IMR-90 (cell line): Measurements from ENCODE around the gene CFP. TPM values are rescaled to one million over a fixed set of nuclear protein-coding genes. Genes with fewer than 3 reads are reported as not detected.
"Not testable (repeated sequence)": the region's sequence is repeated elsewhere in the genome, so short reads cannot be mapped to it uniquely, and the experiment has no call there.

Source experiments
- ATAC-seq: fragments of 200-7000 bp; cut with Tn5 transposase; 2 replicates; pipeline ENCODE4 v1.9.1; 2020; ENCODE audit warnings: low read depth, mild to moderate bottlenecking, moderate library complexity
- BruUV-seq: library from RNA; stranded (reverse); fragments of 400-500 nt; replicated peaks from 2 replicates; lab custom pipeline; 2021; lab: Mats Ljungman, UMichigan
- CTCF ChIA-PET: fragments of 300-600 bp; formaldehyde crosslinking; extraction: SDS; loops from one replicate; lab custom pipeline; 2021; ENCODE audit warnings: antibody characterized with exemption; lab: Yijun Ruan, JAX
- POLR2A ChIA-PET: fragments of 300-600 bp; sonication (Branson Sonifier 250); formaldehyde crosslinking; loops from one replicate; lab custom pipeline; 2022; ENCODE audit warnings: antibody characterized with exemption; ENCODE audit not compliant: unreplicated experiment; lab: Charles Lee
- DNase-seq: peaks from one replicate; pipeline ENCODE4 v3.0.0; 2013
- H2AFZ ChIP-seq: replicated peaks from 2 replicates; pipeline ENCODE3; 2013; ENCODE audit warnings: low read length, mild to moderate bottlenecking; ENCODE audit not compliant: poor library complexity
- H2AK5ac ChIP-seq: 2 replicates; pipeline ENCODE4 v1.6.1; 2013; ENCODE audit warnings: low read depth, low read length, inconsistent platforms
- H2AK9ac ChIP-seq: replicated peaks from 2 replicates; pipeline ENCODE3; 2013; ENCODE audit warnings: mild to moderate bottlenecking, low read depth, low read length, moderate library complexity; ENCODE audit not compliant: poor library complexity
- H2BK120ac ChIP-seq: 2 replicates; pipeline ENCODE4 v1.6.1; 2013; ENCODE audit warnings: low read depth, low read length, inconsistent platforms
- H2BK15ac ChIP-seq: 3 replicates; pipeline ENCODE4 v1.6.1; 2013; ENCODE audit warnings: low read depth, low read length, inconsistent platforms
- H2BK20ac ChIP-seq: 2 replicates; pipeline ENCODE4 v1.6.1; 2013; ENCODE audit warnings: low read depth, mild to moderate bottlenecking, inconsistent platforms, low read length, moderate library complexity
- H2BK5ac ChIP-seq: 2 replicates; pipeline ENCODE4 v1.6.1; 2013; ENCODE audit warnings: mild to moderate bottlenecking, low read depth, low read length, inconsistent platforms; ENCODE audit not compliant: poor library complexity, severe bottlenecking
- H3K14ac ChIP-seq: replicated peaks from 2 replicates; pipeline ENCODE4 v1.6.1; 2013; ENCODE audit warnings: low read depth, low read length, inconsistent platforms
- H3K18ac ChIP-seq: 2 replicates; pipeline ENCODE4 v1.6.1; 2013; ENCODE audit warnings: low read depth, low read length, control low read depth
- H3K23ac ChIP-seq: 2 replicates; pipeline ENCODE4 v1.6.1; 2013; ENCODE audit warnings: low read depth, low read length, inconsistent platforms
- H3K27ac ChIP-seq: 2 replicates; pipeline ENCODE4 v1.5.1; 2013; ENCODE audit warnings: mild to moderate bottlenecking, control low read depth, low read length; ENCODE audit not compliant: insufficient read depth
- H3K27me3 ChIP-seq: 2 replicates; pipeline ENCODE4 v1.6.1; 2013; ENCODE audit warnings: low read length; ENCODE audit not compliant: control insufficient read depth, insufficient read depth
- H3K36me3 ChIP-seq: 2 replicates; pipeline ENCODE4 v1.6.1; 2013; ENCODE audit warnings: low read length, mixed read lengths; ENCODE audit not compliant: control insufficient read depth, insufficient read depth
- H3K4ac ChIP-seq: 2 replicates; pipeline ENCODE4 v1.6.1; 2013; ENCODE audit warnings: low read depth, low read length, inconsistent platforms
- H3K4me1 ChIP-seq: 2 replicates; pipeline ENCODE4 v1.6.1; 2013; ENCODE audit warnings: low read length, mixed read lengths; ENCODE audit not compliant: control insufficient read depth, insufficient read depth
- H3K4me2 ChIP-seq: 2 replicates; pipeline ENCODE4 v1.6.1; 2013; ENCODE audit warnings: low read depth, mild to moderate bottlenecking, control low read depth, low read length, moderate library complexity
- H3K4me3 ChIP-seq: 2 replicates; pipeline ENCODE4 v1.5.1; 2013; ENCODE audit warnings: low read depth, mild to moderate bottlenecking, control low read depth, low read length, moderate library complexity; ENCODE audit not compliant: insufficient read depth
- H3K56ac ChIP-seq: 2 replicates; pipeline ENCODE4 v1.6.1; 2013; ENCODE audit warnings: low read length, inconsistent platforms; ENCODE audit not compliant: insufficient read depth; ENCODE audit errors: extremely low read depth
- H3K79me1 ChIP-seq, 2 experiments: 2 replicates each; pipeline ENCODE4 v1.6.1; 2013; ENCODE audit warnings: low read length in 2 of 2, inconsistent platforms in 1 of 2, low read depth in 1 of 2
- H3K9ac ChIP-seq: 2 replicates; pipeline ENCODE4 v1.6.1; 2013; ENCODE audit warnings: low read depth, low read length, control low read depth
- H3K9me1 ChIP-seq: 2 replicates; pipeline ENCODE4 v1.6.1; 2013; ENCODE audit warnings: low read length, inconsistent platforms; ENCODE audit not compliant: insufficient read depth
- H3K9me3 ChIP-seq: 2 replicates; pipeline ENCODE4 v1.6.1; 2013; ENCODE audit warnings: low read length; ENCODE audit not compliant: control insufficient read depth, insufficient read depth
- H4K20me1 ChIP-seq: 2 replicates; pipeline ENCODE4 v1.6.1; 2013; ENCODE audit warnings: low read length, inconsistent platforms; ENCODE audit not compliant: insufficient read depth
- H4K5ac ChIP-seq: 2 replicates; pipeline ENCODE4 v1.6.1; 2013; ENCODE audit warnings: mild to moderate bottlenecking, low read depth, low read length, control low read depth
- H4K8ac ChIP-seq, 2 experiments: 2 replicates each; pipeline ENCODE4 v1.6.1; 2013; ENCODE audit warnings: low read depth in 2 of 2, low read length in 2 of 2, control low read depth in 1 of 2, inconsistent platforms in 1 of 2
- H4K91ac ChIP-seq: 2 replicates; pipeline ENCODE4 v1.6.1; 2013; ENCODE audit warnings: low read depth, low read length, inconsistent platforms; ENCODE audit not compliant: insufficient read depth
- BHLHE40 ChIP-seq: fragments of 150-350 bp; IDR thresholded peaks from 2 replicates; pipeline ENCODE4 v1.6.1; 2016; ENCODE audit warnings: mild to moderate bottlenecking, low read depth, low read length
- CHD1 ChIP-seq: IDR thresholded peaks from 2 replicates; pipeline ENCODE4 v1.6.1; 2012; ENCODE audit warnings: low read depth, low read length, improper control_type of control experiment
- FOS ChIP-seq: fragments of 150-350 bp; IDR thresholded peaks from 2 replicates; pipeline ENCODE4 v1.6.1; 2016; ENCODE audit warnings: low read depth, low read length
- WGBS, 2 experiments: methylation state at CpG; one replicate each; pipeline versions ENCODE4 v1.1.5 to v1.1.7; 2013; ENCODE audit warnings: missing lambda C conversion rate in 2 of 2; ENCODE audit not compliant: insufficient read length in 1 of 2; ENCODE audit errors: extremely low coverage in 2 of 2; 5-methylcytosine and 5-hydroxymethylcytosine counted together
- dilution Hi-C: fragments of 300-500 bp; cut with HindIII; formaldehyde crosslinking; loops from one replicate; pipeline ENCODE4 v1.14.3; 2018; ENCODE audit warnings: low sequenced_read_pairs; ENCODE audit not compliant: unreplicated experiment
- in situ Hi-C: fragments of 300-500 bp; cut with MboI; formaldehyde crosslinking; loops from 3 replicates; pipeline ENCODE4 v1.14.3; 2019; ENCODE audit warnings: low sequenced_read_pairs, inconsistent platforms, mixed read lengths
- intact Hi-C: fragments of 100-400 bp; cut with micrococcal nuclease; formaldehyde crosslinking; loops from 2 replicates; pipeline ENCODE4 v1.10.0; 2022
- polyA plus RNA-seq, 3 experiments: library from polyadenylated mRNA; depleted of rRNA; stranded (reverse); fragments of >200 nt; gene quantifications; 2 replicates each; pipeline ENCODE4 v1.2.3, GENCODE V29; 2012; ENCODE audit warnings: low replicate concordance in 1 of 3
- total RNA-seq: library from RNA; depleted of rRNA; stranded (reverse); fragments of >200 nt; gene quantifications from 2 replicates; pipeline ENCODE4 v1.2.3, GENCODE V29; 2012
- TF ChIP-seq, protein P1 (sequence below): fragments of 150-350 bp; IDR thresholded peaks from 2 replicates; pipeline ENCODE4 v1.6.1; 2016; ENCODE audit warnings: low read depth, mild to moderate bottlenecking, low read length, moderate library complexity, borderline replicate concordance

Gene CFP
- total and polyA plus RNA-seq, 2 of the 4 experiments (the other 2 are of a cell fraction): under 0.01 to 0.14 TPM

DNA sequence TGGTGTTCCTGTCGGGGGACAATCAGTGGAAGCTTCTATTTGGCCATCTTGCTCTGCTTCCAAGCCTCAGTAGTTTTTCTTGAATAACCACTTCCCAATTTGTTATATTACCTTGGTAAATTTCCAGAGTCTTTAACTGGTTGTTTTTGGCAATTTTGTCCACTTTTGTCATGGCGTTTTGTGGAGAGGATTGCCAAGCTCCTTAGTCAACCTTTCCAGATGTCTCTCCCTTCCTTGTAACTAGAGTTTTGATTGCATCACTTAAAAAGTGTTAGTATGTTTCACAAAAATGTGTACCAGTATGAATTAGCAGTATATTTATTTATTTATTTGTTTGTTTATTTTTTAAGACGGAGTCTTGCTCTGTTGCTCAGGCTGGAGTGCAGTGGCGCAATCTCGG is 45.0 kb upstream of the CFP start:
- DNase-seq (no peak), ATAC-seq (no peak)
- Histone ChIP-seq H2BK120ac (no peak overlapping the region), H2AFZ (no peak overlapping the region), H3K27me3 (peaks cover 4% of the 10 kb centered on the region), H2AK5ac (no peak overlapping the region), H4K91ac (no peak overlapping the region), H3K56ac (no peak overlapping the region), H2BK15ac (no peak overlapping the region), H3K4ac (no peak overlapping the region), H4K20me1 (no peaks in the 10 kb centered on the region), H3K36me3 (no peaks in the 10 kb centered on the region), H3K9ac (no peak overlapping the region), H3K27ac (no peak overlapping the region), H3K14ac (no peak overlapping the region), H2BK5ac (no peak overlapping the region), H3K9me1 (no peaks in the 10 kb centered on the region), H2AK9ac (no peak overlapping the region), H3K79me1 (no peaks in the 10 kb centered on the region), H3K4me1 (no peaks in the 10 kb centered on the region), H3K18ac (no peak overlapping the region), H3K4me3 (no peak overlapping the region), H2BK20ac (no peak overlapping the region), H4K8ac (no peak overlapping the region), H4K5ac (no peak overlapping the region), H3K9me3 (no peaks in the 10 kb centered on the region), H3K23ac (no peak overlapping the region), H3K4me2 (no peak overlapping the region)
- dilution Hi-C loops: no loop called here
- ChIA-PET CTCF (no interaction called here), POLR2A (no interaction called here)
- no peak for TF ChIP-seq CHD1
- TF ChIP-seq, protein P1, sequence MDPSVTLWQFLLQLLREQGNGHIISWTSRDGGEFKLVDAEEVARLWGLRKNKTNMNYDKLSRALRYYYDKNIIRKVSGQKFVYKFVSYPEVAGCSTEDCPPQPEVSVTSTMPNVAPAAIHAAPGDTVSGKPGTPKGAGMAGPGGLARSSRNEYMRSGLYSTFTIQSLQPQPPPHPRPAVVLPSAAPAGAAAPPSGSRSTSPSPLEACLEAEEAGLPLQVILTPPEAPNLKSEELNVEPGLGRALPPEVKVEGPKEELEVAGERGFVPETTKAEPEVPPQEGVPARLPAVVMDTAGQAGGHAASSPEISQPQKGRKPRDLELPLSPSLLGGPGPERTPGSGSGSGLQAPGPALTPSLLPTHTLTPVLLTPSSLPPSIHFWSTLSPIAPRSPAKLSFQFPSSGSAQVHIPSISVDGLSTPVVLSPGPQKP: no peak
- no peak for TF ChIP-seq FOS
- no peak for TF ChIP-seq BHLHE40
- BruUV-seq: no TSS peak
- intact Hi-C loops: no loop called here
- in situ Hi-C loops: no loop called here
- no CpG with 5 or more reads among the region's 5 CpGs for WGBS, 2 experiments

DNA sequence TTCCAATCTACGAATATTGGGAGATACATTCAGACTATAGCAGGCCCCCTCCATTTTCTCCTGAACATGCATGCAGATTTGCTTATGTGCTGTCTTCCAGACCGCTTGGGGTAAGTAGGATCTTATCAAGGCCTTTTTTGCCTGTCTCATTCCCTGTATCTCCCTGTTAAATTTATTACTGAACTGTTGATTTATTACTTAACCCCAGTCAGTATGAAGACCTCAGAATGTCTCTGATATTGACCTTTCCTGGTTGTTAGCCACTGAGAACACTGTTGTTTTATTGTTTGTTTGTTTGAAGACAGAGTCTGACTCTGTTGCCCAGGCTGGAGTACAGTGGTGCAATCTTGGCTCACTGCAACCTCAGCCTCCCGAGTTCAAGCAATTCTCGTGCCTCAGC is 36.1 kb upstream of the CFP start:
- H3K14ac ChIP-seq, H4K5ac ChIP-seq, H3K4me2 ChIP-seq, H2AFZ ChIP-seq, POLR2A ChIA-PET, H4K91ac ChIP-seq, H3K56ac ChIP-seq, H4K8ac ChIP-seq, BruUV-seq, in situ Hi-C loops, H2BK120ac ChIP-seq, H2BK20ac ChIP-seq, H4K20me1 ChIP-seq, H3K79me1 ChIP-seq, H3K18ac ChIP-seq, ATAC-seq, H3K9me3 ChIP-seq, H3K9ac ChIP-seq, H3K27ac ChIP-seq, H2BK5ac ChIP-seq, dilution Hi-C loops, H2AK9ac ChIP-seq, H2BK15ac ChIP-seq, intact Hi-C loops, H3K9me1 ChIP-seq, H2AK5ac ChIP-seq, H3K23ac ChIP-seq, H3K27me3 ChIP-seq, DNase-seq, H3K4me3 ChIP-seq, CTCF ChIA-PET, H3K36me3 ChIP-seq, H3K4ac ChIP-seq, H3K4me1 ChIP-seq: not testable (repeated sequence)
- no CpG with 5 or more reads among the region's 4 CpGs for WGBS, 2 experiments
